HG03039 (cell line): Measurements from ENCODE around the gene GPN1.
"Not testable (repeated sequence)": the region's sequence is repeated elsewhere in the genome, so short reads cannot be mapped to it uniquely, and the experiment has no call there.

Experiments used
- ATAC-seq: cut with Tn5 transposase; IDR thresholded peaks from one replicate; pipeline ENCODE4 v1.9.1; 2021; ENCODE audit warnings: mild to moderate bottlenecking, moderate library complexity; ENCODE audit not compliant: unreplicated experiment

The GPN1 gene

GRCh38 chr2:27628767-27629709 lies at the start of gene GPN1, which contains the start of gene CCDC121:
Gene GPN1, plus strand, starts transcription at chr2:27629050. Its CDS starts 9 bp downstream, at chr2:27629059.
Gene CCDC121, minus strand, starts transcription at chr2:27629012. Its CDS starts 1,213 bp downstream, at chr2:27627799.
- peak; percentile 90 for ATAC-seq

GRCh38 chr2:27581417-27582128 lies 47.3 kb upstream of the GPN1 start:
- no peak for ATAC-seq

- ATAC-seq = no peak
Observed at GRCh38 chr2:27582129-27582694, 46.6 kb upstream of the GPN1 start.

- peak; percentile 73 for ATAC-seq
Observed at GRCh38 chr2:27582695-27583389, 46.0 kb upstream of the GPN1 start, which contains the start of gene ZNF512. Gene ZNF512, plus strand, starts transcription at chr2:27583042. Its CDS starts 71 bp downstream, at chr2:27583113.

DNA sequence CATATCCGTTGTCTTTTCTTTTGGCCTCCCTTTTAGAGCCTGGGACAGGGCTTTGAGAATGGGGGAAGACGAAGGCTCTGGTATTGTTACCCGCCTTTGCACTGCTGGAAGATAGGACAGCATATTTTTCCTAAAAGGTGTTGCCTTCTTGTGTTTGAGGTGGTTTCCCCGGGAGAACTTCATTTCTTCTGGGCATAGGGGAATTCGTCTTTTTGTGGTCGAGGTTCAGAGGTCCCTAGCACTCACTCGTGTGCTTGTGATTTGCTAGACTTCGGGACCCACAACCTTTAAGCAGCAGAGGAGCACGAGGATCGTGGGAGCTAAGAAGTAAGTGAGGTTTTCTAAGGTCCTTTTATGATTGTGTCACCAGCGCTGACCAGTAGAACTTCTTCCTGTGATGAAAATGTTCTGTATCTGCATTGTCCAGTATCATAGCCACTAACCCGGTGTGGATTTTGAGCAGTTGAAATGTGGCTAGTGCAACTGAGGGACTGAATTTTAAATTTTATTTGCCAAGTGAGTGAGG lies 45.4 kb upstream of the GPN1 start:
- ATAC-seq = no peak

GRCh38 chr2:27584597-27584996 lies 44.3 kb upstream of the GPN1 start:
- no peak for ATAC-seq

DNA sequence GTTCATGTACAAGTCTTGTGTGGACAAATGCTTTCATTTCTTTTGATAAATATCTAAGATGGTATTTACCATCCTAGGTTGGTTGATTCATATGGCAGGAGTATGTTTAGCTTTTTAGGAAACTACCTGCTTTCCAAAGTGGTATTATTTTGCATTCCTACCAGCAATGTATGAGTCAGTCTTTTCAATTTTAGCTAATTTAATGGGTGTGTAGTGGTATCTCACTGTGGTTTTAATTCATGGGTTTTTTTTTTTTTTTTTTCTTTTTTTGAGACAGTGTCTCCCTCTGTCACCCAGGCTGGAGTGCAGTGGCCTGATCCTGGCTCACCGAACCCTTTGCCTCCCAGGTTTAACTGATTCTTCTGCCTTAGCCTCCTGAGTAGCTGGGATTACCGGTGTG lies 41.8 kb upstream of the GPN1 start:
- no peak for ATAC-seq

- no peak for ATAC-seq
Observed at GRCh38 chr2:27588308-27588707, 40.5 kb upstream of the GPN1 start.

GRCh38 chr2:27591745-27592144 lies 37.1 kb upstream of the GPN1 start:
- ATAC-seq = no peak

DNA sequence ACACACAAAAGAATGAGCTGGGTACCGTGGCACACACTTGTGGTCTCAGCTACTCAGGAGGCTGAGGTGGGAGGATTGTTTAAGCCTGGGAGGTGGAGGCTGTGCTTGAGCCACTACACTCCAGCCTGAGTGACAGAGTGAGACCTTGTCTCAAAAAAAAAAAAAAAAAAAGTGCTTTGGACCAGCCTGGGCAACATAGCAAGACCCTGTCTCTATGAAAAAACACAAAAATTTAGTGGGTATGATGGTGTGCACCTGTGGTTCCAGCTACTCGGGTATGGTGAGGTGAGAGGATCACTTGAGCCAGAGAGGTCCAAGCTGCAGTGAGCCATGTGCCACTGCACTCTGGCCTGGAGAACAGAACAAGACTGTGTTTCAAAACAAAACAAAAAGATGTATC lies 35.6 kb upstream of the GPN1 start:
- no peak for ATAC-seq

- not testable (repeated sequence) for ATAC-seq
Observed at GRCh38 chr2:27594020-27594703, 34.7 kb upstream of the GPN1 start.

- not testable (repeated sequence) for ATAC-seq
Observed at GRCh38 chr2:27595412-27595811, 33.4 kb upstream of the GPN1 start.

- no peak for ATAC-seq
Observed at GRCh38 chr2:27596627-27597026, 32.2 kb upstream of the GPN1 start.

DNA sequence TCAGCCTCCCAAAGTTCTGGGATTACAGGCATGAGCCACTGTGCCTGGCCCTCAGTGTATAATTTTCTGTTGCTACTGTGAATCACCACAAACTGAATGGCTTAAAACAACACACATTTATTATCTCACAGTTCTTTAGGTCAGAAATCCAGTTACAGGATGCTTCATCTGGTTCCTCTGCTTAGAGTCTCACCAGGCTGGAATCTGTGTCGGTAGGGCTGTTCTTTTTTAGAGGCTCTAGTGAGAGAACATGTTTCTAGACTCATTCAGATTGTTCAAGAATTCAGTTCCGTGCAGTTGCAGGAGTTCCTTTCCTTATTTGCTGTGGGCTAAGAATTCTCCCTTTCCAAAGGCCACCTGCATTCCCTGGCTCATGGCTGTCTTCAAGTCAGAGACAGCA lies 22.2 kb upstream of the GPN1 start:
- ATAC-seq = no peak

DNA sequence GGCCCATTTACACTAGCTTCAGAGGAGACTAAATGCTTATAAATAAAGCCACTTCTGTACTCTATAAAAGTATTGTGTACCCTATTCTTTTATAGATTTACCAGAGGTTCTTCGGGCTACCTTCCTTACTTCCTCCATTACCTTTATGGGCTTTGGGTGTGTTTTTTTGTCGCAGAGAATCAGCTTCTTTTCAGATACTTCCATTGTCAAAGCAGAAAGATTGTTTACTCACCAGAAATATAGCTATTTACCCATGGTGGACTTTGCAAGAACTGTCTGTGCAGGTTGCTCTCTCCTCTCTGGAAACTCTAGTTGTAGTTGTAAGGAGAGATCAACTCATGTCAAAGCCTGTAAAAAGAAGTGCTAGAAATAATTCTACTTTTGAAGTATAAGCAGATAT lies 14.9 kb upstream of the GPN1 start:
- ATAC-seq = no peak

GRCh38 chr2:27615316-27615715 lies 13.5 kb upstream of the GPN1 start:
- ATAC-seq = no peak

DNA sequence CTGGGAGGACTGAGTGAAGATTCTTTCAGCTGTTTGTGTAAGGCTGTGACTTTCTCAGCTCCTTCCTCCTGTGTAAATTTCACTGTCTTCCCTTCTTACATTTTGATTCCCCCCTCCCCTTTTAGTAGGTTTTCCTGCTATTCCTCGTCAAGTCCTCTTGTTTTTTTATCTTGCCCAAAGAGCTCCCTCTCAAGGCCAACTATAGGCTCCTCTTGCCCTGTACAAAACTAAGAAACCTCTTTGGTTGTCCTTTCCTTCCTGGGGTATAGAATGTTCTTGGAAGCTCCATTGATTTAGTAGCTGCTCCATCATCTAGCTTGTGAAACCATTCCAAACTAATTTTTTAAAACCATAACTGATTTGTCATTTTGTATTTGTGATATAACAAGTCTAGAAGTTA lies 7.3 kb upstream of the GPN1 start:
- ATAC-seq = no peak

GRCh38 chr2:27622921-27623384 lies 5.9 kb upstream of the GPN1 start:
- ATAC-seq = no peak

DNA sequence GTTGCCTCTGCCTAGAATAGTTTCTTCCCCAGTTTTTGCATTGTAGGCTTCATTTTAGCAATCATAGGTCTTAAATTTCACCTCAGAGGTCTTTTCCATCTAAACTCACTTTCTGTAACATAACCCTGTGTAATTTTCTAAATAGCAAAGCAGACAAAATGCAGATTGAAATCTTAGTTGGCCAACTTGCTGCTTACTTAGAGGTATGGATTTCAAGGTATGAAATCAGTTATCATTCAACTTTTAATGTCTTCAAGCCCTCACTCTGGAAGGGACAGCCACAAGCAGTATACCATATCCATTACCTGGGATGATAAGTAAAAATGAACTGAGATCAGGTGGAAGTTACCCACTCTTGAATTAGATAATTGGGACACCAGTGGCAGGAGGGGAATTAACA lies 3.9 kb upstream of the GPN1 start:
- ATAC-seq = no peak

DNA sequence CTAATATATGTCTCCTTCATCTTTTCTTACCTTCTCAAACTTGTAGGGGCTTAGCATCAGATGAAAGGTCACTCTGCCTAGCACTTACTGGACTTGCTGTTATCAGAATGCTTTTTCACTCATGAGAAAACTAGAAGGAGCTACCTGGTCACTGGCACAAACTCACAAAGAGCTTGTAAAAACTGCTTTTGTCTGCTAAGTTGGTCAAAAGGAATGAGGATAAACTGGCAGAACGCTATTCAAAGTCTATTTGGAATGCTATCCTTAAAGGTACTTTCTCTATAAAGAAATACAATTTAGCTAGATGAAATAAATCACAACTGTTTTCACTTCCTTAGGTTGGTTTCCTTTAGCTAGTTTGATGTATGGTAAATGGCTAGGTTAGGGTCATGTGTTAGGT lies 2.5 kb upstream of the GPN1 start:
- ATAC-seq = not testable (repeated sequence)
